HG03045 (cell line): ENCODE measurements around the gene POFUT1.
"Not testable (repeated sequence)": the region's sequence is repeated elsewhere in the genome, so short reads cannot be mapped to it uniquely, and the experiment has no call there.

ENCODE experiments used
- ATAC-seq: cut with Tn5 transposase; IDR thresholded peaks from one replicate; pipeline ENCODE4 v1.9.1; 2021; ENCODE audit warnings: mild to moderate bottlenecking, moderate library complexity; ENCODE audit not compliant: unreplicated experiment

POFUT1 gene

GRCh38 chr20:32232326-32232886, 24.7 kb downstream of the POFUT1 start:
- no peak for ATAC-seq

GRCh38 chr20:32233286-32233685, 25.6 kb downstream of the POFUT1 start:
- no peak for ATAC-seq

GRCh38 chr20:32234135-32234808, 26.6 kb downstream of the POFUT1 start:
- ATAC-seq: no peak

- no peak for ATAC-seq
These were observed 27.8 kb downstream of the POFUT1 start for GRCh38 chr20:32235331-32236047.

GRCh38 chr20:32236048-32236533, 28.4 kb downstream of the POFUT1 start:
- no peak for ATAC-seq

- no peak for ATAC-seq
These were observed 29.1 kb downstream of the POFUT1 start for GRCh38 chr20:32236819-32237218.

- ATAC-seq: no peak
These were observed 29.7 kb downstream of the POFUT1 start for GRCh38 chr20:32237419-32237818.

GRCh38 chr20:32238483-32239425, 31.1 kb downstream of the POFUT1 start:
- ATAC-seq: no peak

- no peak for ATAC-seq
These were observed 32.5 kb downstream of the POFUT1 start for GRCh38 chr20:32240205-32240604.

- no peak for ATAC-seq
These were observed 34.1 kb downstream of the POFUT1 start for GRCh38 chr20:32241807-32242206.

GRCh38 chr20:32244150-32244823, 36.6 kb downstream of the POFUT1 start:
- no peak for ATAC-seq

GRCh38 chr20:32244959-32245358, 37.3 kb downstream of the POFUT1 start:
- ATAC-seq: no peak

- ATAC-seq: not testable (repeated sequence)
These were observed 38.5 kb downstream of the POFUT1 start for GRCh38 chr20:32246208-32246607.

- ATAC-seq: no peak
These were observed 40.4 kb downstream of the POFUT1 start for GRCh38 chr20:32248043-32248442.

GRCh38 chr20:32249030-32249738, 41.5 kb downstream of the POFUT1 start:
- ATAC-seq: no peak

GRCh38 chr20:32251470-32251869, 43.8 kb downstream of the POFUT1 start:
- no peak for ATAC-seq

GRCh38 chr20:32252189-32252588, 44.5 kb downstream of the POFUT1 start:
- no peak for ATAC-seq

- ATAC-seq: not testable (repeated sequence)
These were observed 53.3 kb downstream of the POFUT1 start for GRCh38 chr20:32260973-32261372.

- no peak for ATAC-seq
These were observed 54.0 kb downstream of the POFUT1 start for GRCh38 chr20:32261644-32262043.
